K562 (cell line): ENCODE measurements around the gene KRI1. TPM values are rescaled to one million over a fixed set of nuclear protein-coding genes. Genes with fewer than 3 reads are reported as not detected.
A peak's percentile ranks its signal among the peaks of the same experiment; 100 is the strongest.

Source experiments
- ATAC-seq: fragments of 200-7000 bp; cut with Tn5 transposase; 3 replicates; pipeline ENCODE4 v1.9.1; 2020; ENCODE audit warnings: moderate library complexity
- BruUV-seq: library from RNA; stranded (reverse); fragments of 400-500 nt; replicated peaks from 2 replicates; lab custom pipeline; 2021; lab: Mats Ljungman, UMichigan
- CTCF ChIA-PET: fragments of 300-600 bp; formaldehyde crosslinking; extraction: SDS; loops from one replicate; lab custom pipeline; 2021; ENCODE audit warnings: low intra/inter-chr PET ratio; lab: Yijun Ruan, JAX
- POLR2A ChIA-PET: fragments of 300-600, 350-650 bp; sonication (Branson Sonifier 250); formaldehyde crosslinking; extraction: SDS; loops from one replicate; lab custom pipeline; 2021; ENCODE audit warnings: antibody characterized with exemption, inconsistent platforms; lab: Yijun Ruan, JAX
- DNase-seq, 4 experiments: peaks; one replicate each; pipeline versions ENCODE4 v3.0.0 to v3.0.0-alpha.2; 2011 to 2018; ENCODE audit warnings: low spot score in 3 of 4, mixed read lengths in 3 of 4; ENCODE audit errors: extremely low read depth in 1 of 4
- FAIRE-seq: peaks from 2 replicates; lab custom pipeline; 2011; peaks lifted over from hg19 to GRCh38; lab: Jason Lieb, UNC
- H2AFZ ChIP-seq: 2 replicates; pipeline ENCODE4 v1.6.0; 2011; ENCODE audit warnings: low read depth, low read length, control low read depth, inconsistent platforms
- H3K27ac ChIP-seq: fragments of 200-600 bp; 3 replicates; pipeline ENCODE4 v1.8.0; 2011; ENCODE audit warnings: low read depth, mild to moderate bottlenecking, control low read depth, inconsistent platforms, low read length, moderate library complexity, mixed read lengths; ENCODE audit errors: extremely low read depth
- H3K27me3 ChIP-seq, 2 experiments: fragments of 300-600 bp in 1 of 2; 2 replicates in 1 of 2; 3 replicates in 1 of 2; pipeline versions ENCODE4 v1.6.0 to v1.8.0; 2011; ENCODE audit warnings: inconsistent platforms in 2 of 2, low read length in 2 of 2, mild to moderate bottlenecking in 1 of 2, mixed read lengths in 1 of 2, moderate library complexity in 1 of 2; ENCODE audit not compliant: control insufficient read depth in 2 of 2, insufficient read depth in 2 of 2
- H3K36me3 ChIP-seq: fragments of 300-600 bp; 3 replicates; pipeline ENCODE4 v1.8.0; 2011; ENCODE audit warnings: mild to moderate bottlenecking, low read length, inconsistent platforms; ENCODE audit not compliant: control insufficient read depth, insufficient read depth
- H3K4me1 ChIP-seq, 2 experiments: fragments of 200-600 bp in 1 of 2; replicated peaks in 1 of 2; 2 replicates in 1 of 2; 3 replicates in 1 of 2; pipeline versions ENCODE4 v1.5.1 to v1.8.0; 2011; ENCODE audit warnings: inconsistent platforms in 2 of 2, low read length in 2 of 2, mild to moderate bottlenecking in 1 of 2, mixed read lengths in 1 of 2, moderate library complexity in 1 of 2; ENCODE audit not compliant: control insufficient read depth in 2 of 2, insufficient read depth in 2 of 2
- H3K4me2 ChIP-seq: 2 replicates; pipeline ENCODE4 v1.6.1; 2011; ENCODE audit warnings: low read length, control low read depth, inconsistent platforms, mixed read lengths; ENCODE audit not compliant: insufficient read depth
- H3K4me3 ChIP-seq: fragments of 200-600 bp; sonication (generic), shearing (Covaris generic); 2 replicates; pipeline ENCODE4 v1.5.1; 2016; ENCODE audit warnings: control low read depth, inconsistent platforms
- H3K79me2 ChIP-seq: fragments of 200-600 bp; 3 replicates; pipeline ENCODE4 v1.8.0; 2011; ENCODE audit warnings: low read length, inconsistent platforms; ENCODE audit not compliant: control insufficient read depth, insufficient read depth
- H3K9ac ChIP-seq, 2 experiments: 2 replicates each; pipeline versions ENCODE4 v1.6.0 to v1.6.1; 2011; ENCODE audit warnings: low read depth in 2 of 2, low read length in 2 of 2, control low read depth in 1 of 2, inconsistent platforms in 1 of 2, mild to moderate bottlenecking in 1 of 2, mixed read lengths in 1 of 2; ENCODE audit not compliant: insufficient read depth in 1 of 2
- H3K9me1 ChIP-seq: one replicate; pipeline ENCODE4 v1.6.0; 2011; ENCODE audit warnings: inconsistent platforms, mild to moderate bottlenecking, low read length, moderate library complexity; ENCODE audit not compliant: control insufficient read depth, insufficient read depth
- H3K9me3 ChIP-seq: replicated peaks from 2 replicates; pipeline ENCODE4 v1.5.1; 2011; ENCODE audit warnings: low read depth, low read length, inconsistent platforms; ENCODE audit not compliant: control insufficient read depth, insufficient read depth
- H4K20me1 ChIP-seq: replicated peaks from 2 replicates; pipeline ENCODE4 v1.6.1; 2011; ENCODE audit warnings: low read length, inconsistent platforms, mixed read lengths; ENCODE audit not compliant: control insufficient read depth, insufficient read depth
- BCOR ChIP-seq: fragments of 450-650 bp; IDR thresholded peaks from 2 replicates; pipeline ENCODE4 v1.6.1; 2016
- CCNT2 ChIP-seq: IDR thresholded peaks from 2 replicates; pipeline ENCODE4 v1.6.1; 2011; ENCODE audit warnings: borderline replicate concordance, low read depth, mild to moderate bottlenecking, moderate library complexity, mixed read lengths, low read length; ENCODE audit not compliant: insufficient read length; ENCODE audit errors: extremely low read depth
- CREB3L1 ChIP-seq: fragments of 450-650 bp; IDR thresholded peaks from 2 replicates; pipeline ENCODE4 v1.6.1; 2014; ENCODE audit warnings: low read depth, mild to moderate bottlenecking, moderate library complexity, borderline replicate concordance
- EZH2 ChIP-seq: IDR thresholded peaks from 2 replicates; pipeline ENCODE4 v1.6.1; 2012; ENCODE audit warnings: low read depth, mild to moderate bottlenecking, inconsistent platforms, low read length, borderline replicate concordance
- FOXO4 ChIP-seq: fragments of 450-650 bp; formaldehyde crosslinking; IDR thresholded peaks from 2 replicates; pipeline ENCODE4 v1.4.0; 2020; ENCODE audit warnings: mild to moderate bottlenecking, moderate library complexity
- HMGXB4 ChIP-seq: sonication (generic); formaldehyde crosslinking; IDR thresholded peaks from 2 replicates; pipeline ENCODE4 v1.8.1; 2023; ENCODE audit warnings: mild to moderate bottlenecking, missing genetic modification reagents
- MBD1 ChIP-seq: fragments of 250-450 bp; sonication (Bioruptor Pico); IDR thresholded peaks from 2 replicates; pipeline ENCODE4 v1.8.0; 2022; ENCODE audit warnings: inconsistent platforms
- SMARCA5 ChIP-seq: fragments of 450-650 bp; IDR thresholded peaks from 2 replicates; pipeline ENCODE4 v1.6.1; 2016
- ZNF121 ChIP-seq: sonication (generic); formaldehyde crosslinking; conservative IDR thresholded peaks from 2 replicates; pipeline ENCODE4 v1.8.0; 2022; ENCODE audit warnings: missing genetic modification reagents
- ZNF398 ChIP-seq: fragments of 250-450 bp; sonication (Bioruptor Pico); IDR thresholded peaks from 2 replicates; pipeline ENCODE4 v1.8.0; 2021; ENCODE audit warnings: moderate library complexity, mild to moderate bottlenecking, inconsistent platforms
- ZNF696 ChIP-seq: fragments of 250-450 bp; sonication (Bioruptor Pico); conservative IDR thresholded peaks from 2 replicates; pipeline ENCODE4 v1.4.0; 2020; ENCODE audit warnings: mild to moderate bottlenecking, moderate library complexity
- whole genome bisulfite sequencing: fragments of 100-300 bp; shearing (Covaris generic); methylation state at CpG from one replicate; pipeline ENCODE4 v1.1.6; 2016; ENCODE audit warnings: low coverage, mixed read lengths; ENCODE audit not compliant: insufficient coverage; ENCODE audit errors: missing lambda C conversion rate; 5-methylcytosine and 5-hydroxymethylcytosine counted together
- in situ Hi-C: fragments of 300-500 bp; cut with MboI; formaldehyde crosslinking; loops from 4 replicates; pipeline ENCODE4 v1.15.0; 2018; ENCODE audit warnings: inconsistent platforms, mixed read lengths
- intact Hi-C: fragments of 100-400 bp; cut with micrococcal nuclease; formaldehyde crosslinking; loops from 2 replicates; pipeline ENCODE4 v1.14.2; 2022
- polyA plus RNA-seq, 8 experiments: library from polyadenylated mRNA; depleted of rRNA in 4 of 8; stranded (reverse) in 5 of 8; unstranded in 3 of 8; fragments of >200 nt; fragmentation: Nextera tagmentation in 2 of 8; fragmentation: Illumina TruSeq in 1 of 8; extraction: Ambion mirVana in 2 of 8; extraction: Trizol in 1 of 8; gene quantifications; 2 replicates each; pipeline versions ENCODE4 v1.2.1 to v1.2.3, GENCODE V29; 2011 to 2014; ENCODE audit warnings: inconsistent platforms in 1 of 8, missing spikeins in 1 of 8
- total RNA-seq, 7 experiments: library from RNA; depleted of rRNA in 6 of 7; stranded (reverse); fragments of >200 nt in 6 of 7; fragmentation: Illumina TruSeq in 2 of 7; extraction: Trizol in 2 of 7; gene quantifications; 2 replicates each; pipeline versions ENCODE4 v1.2.1 to v1.2.3, GENCODE V29; 2011 to 2021; ENCODE audit warnings: low replicate concordance in 1 of 7

KRI1 gene
- total and polyA plus RNA-seq, 9 of the 15 experiments (the other 6 are each of a cell fraction or from before 2014, with no cell fraction given), result 1.1 to 50.7 (median 24.7) TPM

- TF ChIP-seq FOXO4 (CRISPR knock-in tag) (no peak), ZNF696 (CRISPR knock-in tag) (no peak), ZNF121 (peak; percentile 97), BCOR (peak; percentile 50; the same call in 1 of the 2 replicates), SMARCA5 (0 out of 2 replicates have a peak, but pooled peaks have one; percentile 42)
These were observed 27.4 kb downstream of the KRI1 start (continued) for GRCh38 chr19:10538204-10538983.

- 36% methylated on average over 11 of the region's 11 CpGs for whole genome bisulfite sequencing
- no peak for FAIRE-seq
- no peak for TF ChIP-seq CCNT2
- TF ChIP-seq EZH2, result no peak
- no peak for TF ChIP-seq CREB3L1
- TF ChIP-seq ZNF398 (CRISPR knock-in tag), result no peak
- TF ChIP-seq HMGXB4, result no peak
- TF ChIP-seq MBD1 (CRISPR knock-in tag), result no peak
These were observed 28.1 kb downstream of the KRI1 start for GRCh38 chr19:10537668-10538067.

More at GRCh38 chr19:10537668-10538067, 28.1 kb downstream of the KRI1 start:
- DNase-seq (no peak), ATAC-seq (no peak)
- no peak overlapping the region for H3K27ac ChIP-seq
- no peaks in the 10 kb centered on the region; a peak in 1 of 5 replicates for H3K27me3 ChIP-seq
- in situ Hi-C loops, result no loop called here
- H2AFZ ChIP-seq, result no peak overlapping the region
- H3K36me3 ChIP-seq, result no peaks in the 10 kb centered on the region
- H4K20me1 ChIP-seq, result no peaks in the 10 kb centered on the region
- no peaks in the 10 kb centered on the region for H3K9me3 ChIP-seq
- no peak overlapping the region for H3K4me3 ChIP-seq
- intact Hi-C loops, result no loop called here
- no TSS peak for BruUV-seq
- CTCF ChIA-PET, result no interaction called here
- no peaks in the 10 kb centered on the region for H3K79me2 ChIP-seq
- no peak overlapping the region for H3K4me2 ChIP-seq
- H3K9me1 ChIP-seq, result no peaks in the 10 kb centered on the region
- POLR2A ChIA-PET, result interaction anchor here (0.6 to 1.0 kb wide), 2 partner anchors 13 to 267 kb away, joined by 3 read pairs; partner anchors contain the start of gene ICAM1
- H3K4me1 ChIP-seq, result peaks cover 4 to 15% of the 10 kb centered on the region in 2 experiments; a peak in 4 of 5 replicates
- H3K9ac ChIP-seq, result no peak overlapping the region
